OCI-LY7 (cell line): ENCODE data around the gene VPS45. TPM values are rescaled to one million over a fixed set of nuclear protein-coding genes. Genes with fewer than 3 reads are reported as not detected.

ENCODE experiments used
- BruUV-seq: library from RNA; stranded (reverse); fragments of 400-500 nt; replicated peaks from 2 replicates; lab custom pipeline; 2021; lab: Mats Ljungman, UMichigan
- CTCF ChIA-PET: fragments of 300-600 bp; sonication (Branson Sonifier 250); formaldehyde crosslinking; loops from one replicate; lab custom pipeline; 2022; ENCODE audit warnings: antibody characterized with exemption; ENCODE audit not compliant: unreplicated experiment; lab: Charles Lee
- POLR2A ChIA-PET: fragments of 300-600 bp; sonication (Branson Sonifier 250); formaldehyde crosslinking; loops from one replicate; lab custom pipeline; 2022; ENCODE audit warnings: antibody characterized with exemption; lab: Charles Lee
- DNase-seq: peaks from one replicate; pipeline ENCODE4 v3.0.0-alpha.2; 2015; ENCODE audit warnings: low spot score
- H2AFZ ChIP-seq: fragments of 200-600 bp; sonication (generic), shearing (Covaris generic); 2 replicates; pipeline ENCODE4 v1.6.1; 2014; ENCODE audit warnings: mild to moderate bottlenecking, antibody characterized with exemption, low read length, moderate library complexity
- H3K27ac ChIP-seq: fragments of 200-600 bp; sonication (generic); 2 replicates; pipeline ENCODE4 v1.5.1; 2014; ENCODE audit warnings: mixed run types, low read depth, mild to moderate bottlenecking, moderate library complexity, low read length, inconsistent platforms; ENCODE audit not compliant: poor library complexity, severe bottlenecking
- H3K36me3 ChIP-seq: fragments of 200-600 bp; sonication (generic); 2 replicates; pipeline ENCODE4 v1.6.1; 2014; ENCODE audit warnings: mild to moderate bottlenecking, antibody characterized with exemption, low read length, moderate library complexity, mixed read lengths; ENCODE audit not compliant: insufficient read depth
- H3K4me1 ChIP-seq: fragments of 200-600 bp; sonication (generic); 2 replicates; pipeline ENCODE4 v1.5.1; 2014; ENCODE audit warnings: mild to moderate bottlenecking, low read length; ENCODE audit not compliant: insufficient read depth, poor library complexity, severe bottlenecking
- H3K4me2 ChIP-seq: fragments of 200-600 bp; sonication (generic); 2 replicates; pipeline ENCODE4 v1.6.1; 2014; ENCODE audit warnings: mild to moderate bottlenecking, low read length
- H3K4me3 ChIP-seq: fragments of 200-600 bp; sonication (generic); 2 replicates; pipeline ENCODE4 v1.5.1; 2014; ENCODE audit warnings: mild to moderate bottlenecking, low read depth, low read length; ENCODE audit not compliant: poor library complexity, severe bottlenecking
- H3K79me2 ChIP-seq: fragments of 200-600 bp; sonication (generic); 2 replicates; pipeline ENCODE4 v1.6.1; 2016; ENCODE audit warnings: low read depth, mild to moderate bottlenecking, low read length, moderate library complexity, mixed read lengths; ENCODE audit not compliant: insufficient read depth
- H3K9me2 ChIP-seq: fragments of 200-600 bp; sonication (generic); 2 replicates; pipeline ENCODE4 v1.6.1; 2016; ENCODE audit warnings: mild to moderate bottlenecking, low read length, mixed read lengths; ENCODE audit not compliant: insufficient read depth
- H3K9me3 ChIP-seq: fragments of 200-600 bp; sonication (generic); 2 replicates; pipeline ENCODE4 v1.6.1; 2014; ENCODE audit warnings: mild to moderate bottlenecking, mixed run types, low read length, mixed read lengths
- H4K20me1 ChIP-seq: fragments of 200-600 bp; sonication (generic); 2 replicates; pipeline ENCODE4 v1.6.1; 2014; ENCODE audit warnings: mild to moderate bottlenecking, antibody characterized with exemption, low read length, moderate library complexity, mixed read lengths; ENCODE audit not compliant: insufficient read depth
- CTCF ChIP-seq: fragments of 200-600 bp; sonication (generic); conservative IDR thresholded peaks from 2 replicates; pipeline ENCODE4 v1.5.1; 2014; ENCODE audit warnings: mild to moderate bottlenecking, antibody characterized with exemption, low read length, moderate library complexity, mixed read lengths
- EZH2phosphoT487 ChIP-seq: fragments of 200-600 bp; sonication (generic); IDR thresholded peaks from 2 replicates; pipeline ENCODE4 v1.6.1; 2018; ENCODE audit warnings: low read depth, borderline replicate concordance, mild to moderate bottlenecking, mixed run types, antibody characterized with exemption, low read length, moderate library complexity, mixed read lengths
- intact Hi-C: fragments of 100-400 bp; cut with micrococcal nuclease; formaldehyde crosslinking; loops from one replicate; pipeline ENCODE4 v1.10.0; 2022; ENCODE audit not compliant: unreplicated experiment
- total RNA-seq, 2 experiments: library from RNA; depleted of rRNA in 1 of 2; stranded (reverse); fragments of >200 nt in 1 of 2; shearing (Covaris generic) in 1 of 2; gene quantifications; 2 replicates each; pipeline ENCODE4 v1.2.3, GENCODE V29; 2014 to 2022

Gene VPS45
- total RNA-seq, 2 experiments from 2014 or later = 40.2 to 54.4 TPM

GRCh38 chr1:150161747-150162581 lies 94.4 kb downstream of the VPS45 start:
- no peaks in the 10 kb centered on the region for H3K9me2 ChIP-seq
- intact Hi-C loops = loop anchor here (2.0 to 10.0 kb wide), 3 partner anchors 75 to 277 kb away; partner anchors contain the start of genes ANP32E and VPS45
- DNase-seq = peak; percentile 70
- H4K20me1 ChIP-seq = no peaks in the 10 kb centered on the region
- H2AFZ ChIP-seq = peak overlapping the region; percentile 78; the same call in 1 of the 2 replicates
- no peaks in the 10 kb centered on the region for H3K9me3 ChIP-seq
- peak overlapping the region; percentile 99 for H3K27ac ChIP-seq
- peak overlapping the region; percentile 94 for H3K4me2 ChIP-seq
- H3K79me2 ChIP-seq = peaks cover 8% of the 10 kb centered on the region; the same call in 1 of the 2 replicates
- peaks cover 92% of the 10 kb centered on the region for H3K4me1 ChIP-seq
- H3K4me3 ChIP-seq = peak overlapping the region; percentile 58
- POLR2A ChIA-PET = interaction anchor here (0.6 to 5.0 kb wide), 11 partner anchors 12 to 276 kb away, joined by 3 to 38 read pairs (median 3); partner anchors contain the start of gene PLEKHO1
- H3K36me3 ChIP-seq = peaks cover 36% of the 10 kb centered on the region
- CTCF ChIA-PET = interaction anchor here (0.6 to 1.7 kb wide), 2 partner anchors 74 to 89 kb away, joined by 3 to 6 read pairs; no protein-coding TSS in a partner anchor
- no TSS peak for BruUV-seq
- peak; percentile 70 for TF ChIP-seq CTCF
- no peak for TF ChIP-seq EZH2phosphoT487

GRCh38 chr1:150162582-150162861 lies 94.9 kb downstream of the VPS45 start:
- POLR2A ChIA-PET = interaction anchor here (1.0 to 5.0 kb wide), 6 partner anchors 12 to 274 kb away, joined by 3 to 38 read pairs (median 4); partner anchors contain the start of gene PLEKHO1
- no peaks in the 10 kb centered on the region for H3K9me3 ChIP-seq
- peaks cover 8% of the 10 kb centered on the region; the same call in 1 of the 2 replicates for H3K79me2 ChIP-seq
- peak overlapping the region; percentile 44 for H3K4me3 ChIP-seq
- peak overlapping the region; percentile 78; the same call in 1 of the 2 replicates for H2AFZ ChIP-seq
- H3K4me2 ChIP-seq = peak overlapping the region; percentile 94
- CTCF ChIA-PET = interaction anchor here (0.6 to 1.7 kb wide), 2 partner anchors 75 to 89 kb away, joined by 3 to 6 read pairs; no protein-coding TSS in a partner anchor
- BruUV-seq = no TSS peak
- H3K36me3 ChIP-seq = peaks cover 30% of the 10 kb centered on the region
- DNase-seq = no peak
- H4K20me1 ChIP-seq = no peaks in the 10 kb centered on the region
- TF ChIP-seq EZH2phosphoT487 = no peak
- intact Hi-C loops = loop anchor here (10.0 kb wide), 1 partner anchor 278 kb away; a partner anchor contains a TSS
- peak overlapping the region; percentile 99 for H3K27ac ChIP-seq
- H3K4me1 ChIP-seq = peaks cover 86% of the 10 kb centered on the region
- no peaks in the 10 kb centered on the region for H3K9me2 ChIP-seq
